Measurements from ENCODE around the gene MTF2.
A peak's percentile ranks its signal among the peaks of the same experiment; 100 is the strongest.
"Not testable (repeated sequence)": the region's sequence is repeated elsewhere in the genome, so short reads cannot be mapped to it uniquely, and the experiment has no call there.

MTF2 gene

DNA sequence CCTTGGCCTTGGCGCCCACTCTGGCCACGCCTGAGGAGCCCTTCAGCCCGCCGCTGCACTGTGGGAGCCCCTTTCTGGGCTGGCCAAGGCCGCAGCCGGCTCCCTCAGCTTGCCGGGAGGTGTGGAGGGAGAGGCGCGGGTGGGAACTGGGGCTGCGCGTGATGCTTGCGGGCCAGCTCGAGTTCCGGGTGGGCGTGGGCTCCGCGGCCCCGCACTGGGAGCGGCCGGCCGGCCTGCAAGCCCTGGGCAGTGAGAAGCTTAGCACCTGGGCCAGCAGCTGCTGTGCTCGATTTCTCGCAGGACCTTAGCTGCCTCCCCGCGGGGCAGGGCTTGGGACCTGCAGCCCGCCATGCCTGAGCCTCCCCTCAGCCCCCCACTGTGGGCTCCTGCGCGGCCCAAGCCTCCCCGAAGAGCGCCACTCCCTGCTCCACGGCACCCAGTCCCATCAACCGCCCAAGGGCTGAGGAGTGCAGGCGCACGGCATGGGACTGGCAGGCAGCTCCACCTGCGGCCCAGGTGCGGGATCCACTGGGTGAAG is 91.1 kb downstream of the MTF2 start:
- peak overlapping the region; percentile 57 for H3K4ac ChIP-seq (ENCODE audit: low read depth, low read length)
- H2AK5ac ChIP-seq (ENCODE audit: low read length); H3K79me2 ChIP-seq (ENCODE audit: control insufficient read depth, insufficient read depth, low read length, poor library complexity); H3K27me3 ChIP-seq (ENCODE audit: insufficient read depth, low read length); H3K18ac ChIP-seq (ENCODE audit: low read length); H3K4me2 ChIP-seq (ENCODE audit: low read length); H3K14ac ChIP-seq (ENCODE audit: low read length); H4K91ac ChIP-seq (ENCODE audit: low read depth, low read length); H3K79me1 ChIP-seq (ENCODE audit: low read length); H3K9ac ChIP-seq (ENCODE audit: low read length); H2AFZ ChIP-seq (ENCODE audit: insufficient read depth, low read length, poor library complexity); H4K12ac ChIP-seq (ENCODE audit: low read depth, low read length); H3K4me1 ChIP-seq (ENCODE audit: control insufficient read depth in 1 of 2, insufficient read depth in 2 of 2, low read length in 2 of 2); H3K23ac ChIP-seq (ENCODE audit: low read length); H3K4me3 ChIP-seq (ENCODE audit: low read depth, low read length); H2BK12ac ChIP-seq (ENCODE audit: low read length); H2BK5ac ChIP-seq (ENCODE audit: low read depth, low read length, poor library complexity); H4K8ac ChIP-seq (ENCODE audit: low read depth, low read length); H3K9me3 ChIP-seq (ENCODE audit: insufficient read depth, low read depth, low read length); H3K36me3 ChIP-seq (ENCODE audit: control insufficient read depth in 1 of 2, insufficient read depth in 2 of 2, low read length in 2 of 2); H2BK120ac ChIP-seq (ENCODE audit: insufficient read depth, low read length, poor library complexity); H3K27ac ChIP-seq (ENCODE audit: low read depth, low read length); DNase-seq: not testable (repeated sequence)
- no CpG with 5 or more reads among the region's 36 CpGs for WGBS (ENCODE audit: extremely low coverage, insufficient coverage, insufficient read length)

GRCh38 chr1:93171549-93172034 is 92.5 kb downstream of the MTF2 start:
- H3K9me3 ChIP-seq (ENCODE audit: insufficient read depth, low read depth, low read length), result no peaks in the 10 kb centered on the region
- no CpG with 5 or more reads among the region's 1 CpG for WGBS (ENCODE audit: extremely low coverage, insufficient coverage, insufficient read length)
- no peaks in the 10 kb centered on the region for H3K4me1 ChIP-seq (ENCODE audit: control insufficient read depth in 1 of 2, insufficient read depth in 2 of 2, low read length in 2 of 2)
- H2AK5ac ChIP-seq (ENCODE audit: low read length), result no peak overlapping the region
- H3K23ac ChIP-seq (ENCODE audit: low read length), result no peak overlapping the region
- H3K18ac ChIP-seq (ENCODE audit: low read length), result no peak overlapping the region
- H2AFZ ChIP-seq (ENCODE audit: insufficient read depth, low read length, poor library complexity), result no peak overlapping the region
- DNase-seq, result no peak
- H3K4me3 ChIP-seq (ENCODE audit: low read depth, low read length), result no peak overlapping the region
- no peak overlapping the region for H3K9ac ChIP-seq (ENCODE audit: low read length)
- no peak overlapping the region for H3K27ac ChIP-seq (ENCODE audit: low read depth, low read length)
- H2BK120ac ChIP-seq (ENCODE audit: insufficient read depth, low read length, poor library complexity), result no peak overlapping the region
- H4K8ac ChIP-seq (ENCODE audit: low read depth, low read length), result no peak overlapping the region
- H3K79me2 ChIP-seq (ENCODE audit: control insufficient read depth, insufficient read depth, low read length, poor library complexity), result peaks cover 2% of the 10 kb centered on the region
- no peak overlapping the region for H3K4ac ChIP-seq (ENCODE audit: low read depth, low read length)
- H3K27me3 ChIP-seq (ENCODE audit: insufficient read depth, low read length), result no peaks in the 10 kb centered on the region
- no peak overlapping the region for H4K91ac ChIP-seq (ENCODE audit: low read depth, low read length)
- H2BK5ac ChIP-seq (ENCODE audit: low read depth, low read length, poor library complexity), result no peak overlapping the region
- peaks cover 2% of the 10 kb centered on the region for H3K79me1 ChIP-seq (ENCODE audit: low read length)
- H3K36me3 ChIP-seq (ENCODE audit: control insufficient read depth in 1 of 2, insufficient read depth in 2 of 2, low read length in 2 of 2), result peaks cover 0 to 2% of the 10 kb centered on the region in 2 experiments
- no peak overlapping the region for H3K14ac ChIP-seq (ENCODE audit: low read length)
- no peak overlapping the region for H3K4me2 ChIP-seq (ENCODE audit: low read length)
- H2BK12ac ChIP-seq (ENCODE audit: low read length), result no peak overlapping the region
- no peak overlapping the region for H4K12ac ChIP-seq (ENCODE audit: low read depth, low read length)

DNA sequence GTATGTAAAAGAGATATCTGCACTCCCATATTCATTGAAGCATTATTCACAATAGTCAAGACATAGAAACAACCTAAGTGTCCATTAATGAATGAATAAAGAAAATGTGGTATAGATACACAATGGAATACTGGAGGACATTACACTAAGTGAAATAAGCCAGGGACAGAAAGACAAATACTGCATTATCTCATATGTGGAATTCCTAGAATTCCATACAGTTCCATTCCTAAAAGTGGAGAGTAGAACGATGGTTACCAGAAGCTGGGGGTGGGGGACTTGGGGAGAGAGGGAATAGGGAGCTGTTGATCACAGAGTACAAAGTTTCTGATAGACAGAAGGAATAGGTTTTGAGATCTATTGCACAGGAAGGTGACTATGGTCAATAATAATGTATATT is 93.7 kb downstream of the MTF2 start:
- no CpG with 5 or more reads among the region's 1 CpG for WGBS (ENCODE audit: extremely low coverage, insufficient coverage, insufficient read length)
- peaks cover 0 to 2% of the 10 kb centered on the region in 2 experiments for H3K36me3 ChIP-seq (ENCODE audit: control insufficient read depth in 1 of 2, insufficient read depth in 2 of 2, low read length in 2 of 2)
- no peak overlapping the region for H3K4ac ChIP-seq (ENCODE audit: low read depth, low read length)
- H4K12ac ChIP-seq (ENCODE audit: low read depth, low read length), result no peak overlapping the region
- H3K79me1 ChIP-seq (ENCODE audit: low read length), result peaks cover 2% of the 10 kb centered on the region
- H3K18ac ChIP-seq (ENCODE audit: low read length), result no peak overlapping the region
- no peak for DNase-seq
- H3K27me3 ChIP-seq (ENCODE audit: insufficient read depth, low read length), result no peaks in the 10 kb centered on the region
- no peaks in the 10 kb centered on the region for H3K9me3 ChIP-seq (ENCODE audit: insufficient read depth, low read depth, low read length)
- peaks cover 2% of the 10 kb centered on the region for H3K79me2 ChIP-seq (ENCODE audit: control insufficient read depth, insufficient read depth, low read length, poor library complexity)
- no peak overlapping the region for H3K14ac ChIP-seq (ENCODE audit: low read length)
- no peak overlapping the region for H3K23ac ChIP-seq (ENCODE audit: low read length)
- H3K9ac ChIP-seq (ENCODE audit: low read length), result no peak overlapping the region
- no peak overlapping the region for H2BK12ac ChIP-seq (ENCODE audit: low read length)
- H2AK5ac ChIP-seq (ENCODE audit: low read length), result no peak overlapping the region
- H4K91ac ChIP-seq (ENCODE audit: low read depth, low read length), result no peak overlapping the region
- H3K4me3 ChIP-seq (ENCODE audit: low read depth, low read length), result no peak overlapping the region
- H2AFZ ChIP-seq (ENCODE audit: insufficient read depth, low read length, poor library complexity), result no peak overlapping the region
- no peak overlapping the region for H3K4me2 ChIP-seq (ENCODE audit: low read length)
- H2BK120ac ChIP-seq (ENCODE audit: insufficient read depth, low read length, poor library complexity), result no peak overlapping the region
- H4K8ac ChIP-seq (ENCODE audit: low read depth, low read length), result no peak overlapping the region
- H3K27ac ChIP-seq (ENCODE audit: low read depth, low read length), result no peak overlapping the region
- no peak overlapping the region for H2BK5ac ChIP-seq (ENCODE audit: low read depth, low read length, poor library complexity)
- no peaks in the 10 kb centered on the region for H3K4me1 ChIP-seq (ENCODE audit: control insufficient read depth in 1 of 2, insufficient read depth in 2 of 2, low read length in 2 of 2)

GRCh38 chr1:93174638-93175037 is 95.6 kb downstream of the MTF2 start:
- not testable (repeated sequence) for H3K79me2 ChIP-seq (ENCODE audit: control insufficient read depth, insufficient read depth, low read length, poor library complexity); H3K18ac ChIP-seq (ENCODE audit: low read length); H2BK120ac ChIP-seq (ENCODE audit: insufficient read depth, low read length, poor library complexity); H2AFZ ChIP-seq (ENCODE audit: insufficient read depth, low read length, poor library complexity); H3K9me3 ChIP-seq (ENCODE audit: insufficient read depth, low read depth, low read length); H3K27ac ChIP-seq (ENCODE audit: low read depth, low read length); H2AK5ac ChIP-seq (ENCODE audit: low read length); H3K4me1 ChIP-seq (ENCODE audit: control insufficient read depth in 1 of 2, insufficient read depth in 2 of 2, low read length in 2 of 2); H2BK12ac ChIP-seq (ENCODE audit: low read length); H3K4me3 ChIP-seq (ENCODE audit: low read depth, low read length); H3K36me3 ChIP-seq (ENCODE audit: control insufficient read depth in 1 of 2, insufficient read depth in 2 of 2, low read length in 2 of 2); H3K4me2 ChIP-seq (ENCODE audit: low read length); H4K91ac ChIP-seq (ENCODE audit: low read depth, low read length); H3K79me1 ChIP-seq (ENCODE audit: low read length); H4K12ac ChIP-seq (ENCODE audit: low read depth, low read length); DNase-seq; H3K14ac ChIP-seq (ENCODE audit: low read length); H3K23ac ChIP-seq (ENCODE audit: low read length); H2BK5ac ChIP-seq (ENCODE audit: low read depth, low read length, poor library complexity); H4K8ac ChIP-seq (ENCODE audit: low read depth, low read length); H3K9ac ChIP-seq (ENCODE audit: low read length); H3K27me3 ChIP-seq (ENCODE audit: insufficient read depth, low read length)
- peak overlapping the region; percentile 55 for H3K4ac ChIP-seq (ENCODE audit: low read depth, low read length)
- no CpG with 5 or more reads among the region's 3 CpGs for WGBS (ENCODE audit: extremely low coverage, insufficient coverage, insufficient read length)

Data from trophoblast cell (in vitro differentiated cells and primary cell).